NCI-H2196 treated with DMSO at 0.1 percent for 48 hours (cell line): Measurements from ENCODE around the gene RNF14.

Experiments
- DNase-seq: peaks from one replicate; lab custom pipeline; 2025; ENCODE audit not compliant: unreplicated experiment; lab: John Stamatoyannopoulos, UW

The RNF14 gene

GRCh38 chr5:141973871-141974595 lies 5.1 kb downstream of the RNF14 start:
- no peak for DNase-seq

GRCh38 chr5:141976176-141976575 lies 7.3 kb downstream of the RNF14 start:
- no peak for DNase-seq

- no peak for DNase-seq
Measured at GRCh38 chr5:141978389-141978788, 9.5 kb downstream of the RNF14 start.

GRCh38 chr5:141982626-141983025 lies 13.7 kb downstream of the RNF14 start:
- no peak for DNase-seq

- DNase-seq, result no peak
Measured at GRCh38 chr5:141986072-141986471, 17.2 kb downstream of the RNF14 start.

- no peak for DNase-seq
Measured at GRCh38 chr5:141989720-141990119, 20.8 kb downstream of the RNF14 start.

GRCh38 chr5:141992349-141992963 lies 23.6 kb downstream of the RNF14 start:
- DNase-seq, result no peak

- no peak for DNase-seq
Measured at GRCh38 chr5:141994511-141995136, 25.7 kb downstream of the RNF14 start.

GRCh38 chr5:141995656-141996055 lies 26.8 kb downstream of the RNF14 start:
- no peak for DNase-seq

GRCh38 chr5:141997358-141997960 lies 28.6 kb downstream of the RNF14 start:
- DNase-seq, result no peak

GRCh38 chr5:142000173-142000572 lies 31.3 kb downstream of the RNF14 start:
- no peak for DNase-seq

- no peak for DNase-seq
Measured at GRCh38 chr5:142000704-142001484, 32.0 kb downstream of the RNF14 start.

- DNase-seq, result no peak
Measured at GRCh38 chr5:142003266-142003800, 34.4 kb downstream of the RNF14 start.

- DNase-seq, result no peak
Measured at GRCh38 chr5:142006363-142007236, 37.7 kb downstream of the RNF14 start.

GRCh38 chr5:142007237-142007544 lies 38.3 kb downstream of the RNF14 start:
- DNase-seq, result no peak

- DNase-seq, result no peak
Measured at GRCh38 chr5:142008813-142009212, 39.9 kb downstream of the RNF14 start.

GRCh38 chr5:142009886-142010285 lies 41.0 kb downstream of the RNF14 start:
- no peak for DNase-seq

- no peak for DNase-seq
Measured at GRCh38 chr5:142011572-142012185, 42.8 kb downstream of the RNF14 start.

GRCh38 chr5:142012186-142012785 lies 43.4 kb downstream of the RNF14 start:
- no peak for DNase-seq
